Kidney epithelial cell (primary cell): Measurements from ENCODE around the gene CEP290. TPM values are rescaled to one million over a fixed set of nuclear protein-coding genes. Genes with fewer than 3 reads are reported as not detected.

ENCODE experiments used
- DNase-seq: peaks from one replicate; pipeline ENCODE4 v3.0.0-alpha.2; 2010; ENCODE audit warnings: low read depth
- H3K27me3 ChIP-seq: 2 replicates; pipeline ENCODE4 v1.6.0; 2011; ENCODE audit warnings: low read length; ENCODE audit not compliant: control insufficient read depth, insufficient read depth
- H3K36me3 ChIP-seq: 2 replicates; pipeline ENCODE4 v1.5.1; 2011; ENCODE audit warnings: low read length; ENCODE audit not compliant: control insufficient read depth, insufficient read depth
- H3K4me3 ChIP-seq: 2 replicates; pipeline ENCODE4 v1.5.1; 2011; ENCODE audit warnings: low read depth, mild to moderate bottlenecking, control low read depth, low read length
- CTCF ChIP-seq: IDR thresholded peaks from 2 replicates; pipeline ENCODE4 v1.5.1; 2011; ENCODE audit warnings: mild to moderate bottlenecking, moderate library complexity, low read length, control low read depth, inconsistent platforms; ENCODE audit not compliant: insufficient read depth, poor library complexity, severe bottlenecking
- total RNA-seq: library from RNA; depleted of rRNA; stranded (reverse); fragments of >200 nt; gene quantifications from 2 replicates; pipeline ENCODE4 v1.2.3, GENCODE V29; 2015

The CEP290 gene
- total RNA-seq, 1 donor from 2014 or later, result 19.3 TPM

- Histone ChIP-seq H3K4me3 (no peak overlapping the region), H3K36me3 (no peaks in the 10 kb centered on the region), H3K27me3 (no peaks in the 10 kb centered on the region)
- TF ChIP-seq CTCF, result no peak
- no peak for DNase-seq
These were observed 33.9 kb downstream of the CEP290 start for GRCh38 chr12:88108021-88108420.

- Histone ChIP-seq H3K36me3 (no peaks in the 10 kb centered on the region), H3K4me3 (no peak overlapping the region), H3K27me3 (no peaks in the 10 kb centered on the region)
- TF ChIP-seq CTCF, result no peak
- no peak for DNase-seq
These were observed 48.3 kb downstream of the CEP290 start for GRCh38 chr12:88093573-88093972.

- no peak for DNase-seq
- H3K4me3 ChIP-seq, result no peak overlapping the region
- H3K27me3 ChIP-seq, result no peaks in the 10 kb centered on the region
- H3K36me3 ChIP-seq, result no peaks in the 10 kb centered on the region
- TF ChIP-seq CTCF, result no peak
These were observed 49.1 kb downstream of the CEP290 start for GRCh38 chr12:88092771-88093170.

GRCh38 chr12:88084210-88084609, 57.7 kb downstream of the CEP290 start:
- TF ChIP-seq CTCF, result no peak
- Histone ChIP-seq H3K4me3 (no peak overlapping the region), H3K36me3 (no peaks in the 10 kb centered on the region), H3K27me3 (no peaks in the 10 kb centered on the region)
- no peak for DNase-seq

- no peaks in the 10 kb centered on the region for H3K36me3 ChIP-seq
- H3K27me3 ChIP-seq, result no peaks in the 10 kb centered on the region
- no peak overlapping the region for H3K4me3 ChIP-seq
- no peak for TF ChIP-seq CTCF
- DNase-seq, result no peak
These were observed 58.3 kb downstream of the CEP290 start for GRCh38 chr12:88083634-88084033.

- Histone ChIP-seq H3K27me3 (no peaks in the 10 kb centered on the region), H3K36me3 (no peaks in the 10 kb centered on the region), H3K4me3 (no peak overlapping the region)
- no peak for TF ChIP-seq CTCF
- DNase-seq, result no peak
These were observed 60.6 kb downstream of the CEP290 start for GRCh38 chr12:88081247-88081646.
